ENCODE results near the gene PRDM2. TPM values are rescaled to one million over a fixed set of nuclear protein-coding genes. Genes with fewer than 3 reads are reported as not detected.

Gene PRDM2
- total RNA-seq, 1 experiment from 2014 or later = 64.2 TPM

- DNase-seq (ENCODE audit: low spot score) = no peak
- BruUV-seq (replicated peaks) = no TSS peak
- ChIA-PET CTCF (no interaction called here), POLR2A (ENCODE audit: low non-redundant PET) (no interaction called here)
- intact Hi-C loops (cut with micrococcal nuclease; ENCODE audit: unreplicated experiment) = no loop called here
- Histone ChIP-seq H3K27me3 (replicated peaks; ENCODE audit: insufficient read depth, low read depth, low read length, poor library complexity) (no peaks in the 10 kb centered on the region), H3K4me3 (ENCODE audit: low read depth, low read length, poor library complexity, severe bottlenecking) (no peak overlapping the region), H3K9me3 (ENCODE audit: low read depth, low read length, poor library complexity, severe bottlenecking) (no peaks in the 10 kb centered on the region), H3K4me1 (ENCODE audit: insufficient read depth, low read length, poor library complexity, severe bottlenecking) (peaks cover 31% of the 10 kb centered on the region), H3K27ac (ENCODE audit: low read depth, low read length, poor library complexity, severe bottlenecking) (no peak overlapping the region), H3K36me3 (ENCODE audit: insufficient read depth, low read length, poor library complexity, severe bottlenecking) (no peaks in the 10 kb centered on the region)
- TF ChIP-seq EZH2 (IDR thresholded peaks at IDR 0.05; ENCODE audit: borderline replicate concordance, low read depth, low read length, poor library complexity, severe bottlenecking) = no peak
- no peak for TF ChIP-seq CTCF (conservative IDR thresholded peaks at IDR 0.05; ENCODE audit: low read depth, low read length)
These were observed 59.1 kb downstream of the PRDM2 start for GRCh38 chr1:13759072-13759471.

- Histone ChIP-seq H3K9me3 (ENCODE audit: low read depth, low read length, poor library complexity, severe bottlenecking) (no peaks in the 10 kb centered on the region), H3K4me3 (ENCODE audit: low read depth, low read length, poor library complexity, severe bottlenecking) (no peak overlapping the region), H3K36me3 (ENCODE audit: insufficient read depth, low read length, poor library complexity, severe bottlenecking) (no peaks in the 10 kb centered on the region), H3K27me3 (replicated peaks; ENCODE audit: insufficient read depth, low read depth, low read length, poor library complexity) (no peaks in the 10 kb centered on the region), H3K27ac (ENCODE audit: low read depth, low read length, poor library complexity, severe bottlenecking) (no peak overlapping the region), H3K4me1 (ENCODE audit: insufficient read depth, low read length, poor library complexity, severe bottlenecking) (peaks cover 43% of the 10 kb centered on the region)
- BruUV-seq (replicated peaks) = no TSS peak
- ChIA-PET POLR2A (ENCODE audit: low non-redundant PET) (no interaction called here), CTCF (no interaction called here)
- DNase-seq (ENCODE audit: low spot score) = no peak
- TF ChIP-seq EZH2 (IDR thresholded peaks at IDR 0.05; ENCODE audit: borderline replicate concordance, low read depth, low read length, poor library complexity, severe bottlenecking) (no peak), CTCF (conservative IDR thresholded peaks at IDR 0.05; ENCODE audit: low read depth, low read length) (no peak)
- intact Hi-C loops (cut with micrococcal nuclease; ENCODE audit: unreplicated experiment) = no loop called here
These were observed 60.4 kb downstream of the PRDM2 start for GRCh38 chr1:13760340-13760739.

GRCh38 chr1:13760921-13761320 is 60.9 kb downstream of the PRDM2 start:
- H3K27me3 ChIP-seq (replicated peaks; ENCODE audit: insufficient read depth, low read depth, low read length, poor library complexity) = no peaks in the 10 kb centered on the region
- no peak for DNase-seq (ENCODE audit: low spot score)
- BruUV-seq (replicated peaks) = no TSS peak
- H3K9me3 ChIP-seq (ENCODE audit: low read depth, low read length, poor library complexity, severe bottlenecking) = no peaks in the 10 kb centered on the region
- H3K36me3 ChIP-seq (ENCODE audit: insufficient read depth, low read length, poor library complexity, severe bottlenecking) = no peaks in the 10 kb centered on the region
- ChIA-PET CTCF (no interaction called here), POLR2A (ENCODE audit: low non-redundant PET) (no interaction called here)
- H3K4me1 ChIP-seq (ENCODE audit: insufficient read depth, low read length, poor library complexity, severe bottlenecking) = peaks cover 48% of the 10 kb centered on the region
- intact Hi-C loops (cut with micrococcal nuclease; ENCODE audit: unreplicated experiment) = no loop called here
- no peak overlapping the region for H3K4me3 ChIP-seq (ENCODE audit: low read depth, low read length, poor library complexity, severe bottlenecking)
- no peak overlapping the region for H3K27ac ChIP-seq (ENCODE audit: low read depth, low read length, poor library complexity, severe bottlenecking)
- TF ChIP-seq EZH2 (IDR thresholded peaks at IDR 0.05; ENCODE audit: borderline replicate concordance, low read depth, low read length, poor library complexity, severe bottlenecking) (no peak), CTCF (conservative IDR thresholded peaks at IDR 0.05; ENCODE audit: low read depth, low read length) (no peak)
